Measurements from ENCODE around the gene OR6S1. TPM values are rescaled to one million over a fixed set of nuclear protein-coding genes. Genes with fewer than 3 reads are reported as not detected.
"Not testable (repeated sequence)": the region's sequence is repeated elsewhere in the genome, so short reads cannot be mapped to it uniquely, and the experiment has no call there.

The OR6S1 gene
- polyA plus RNA-seq, 1 of the 3 experiments (the other 2 are of a cell fraction), result not detected

- no peak overlapping the region for H3K27ac ChIP-seq (ENCODE audit: low read depth in 2 of 2, low read length in 1 of 2)
- no peaks in the 10 kb centered on the region for H3K9me2 ChIP-seq
- H3K4me2 ChIP-seq, result no peak overlapping the region
- H3K79me2 ChIP-seq (ENCODE audit: insufficient read depth), result no peaks in the 10 kb centered on the region
- H3K9me3 ChIP-seq, result no peaks in the 10 kb centered on the region
- no peak overlapping the region for H3K4me3 ChIP-seq (ENCODE audit: low read depth in 2 of 2, low read length in 1 of 2)
- H3K27me3 ChIP-seq (ENCODE audit: insufficient read depth), result peaks cover 6% of the 10 kb centered on the region; the same call in 1 of the 2 replicates
- H3K36me3 ChIP-seq (replicated peaks in 1 of 2; ENCODE audit: control insufficient read depth in 1 of 2, insufficient read depth in 2 of 2, low read length in 1 of 2), result no peaks in the 10 kb centered on the region
- no peak overlapping the region for H3K9ac ChIP-seq
- no peak overlapping the region for H2AFZ ChIP-seq (ENCODE audit: low read depth)
- TF ChIP-seq REST (IDR thresholded peaks at IDR 0.05; ENCODE audit: low read depth, low read length) (no peak), FOXM1 (IDR thresholded peaks at IDR 0.05; ENCODE audit: low read depth) (no peak)
- ChIA-PET POLR2A (no interaction called here), CTCF (interaction anchor here (1.2 kb wide), 1 partner anchor 13 kb away, joined by 4 read pairs; no protein-coding TSS in a partner anchor)
- H3F3A ChIP-seq (replicated peaks; ENCODE audit: insufficient read depth), result peaks cover 10% of the 10 kb centered on the region
- DNase-seq, result no peak
- 0 out of 2 replicates have a peak, but pooled peaks cover 2% of the 10 kb centered on the region for H4K20me1 ChIP-seq (ENCODE audit: insufficient read depth)
- WGBS (ENCODE audit: low lambda C conversion rate), result 52% methylated on average over 2 of the region's 2 CpGs
- peaks cover 0 to 2% of the 10 kb centered on the region in 2 experiments; a peak in 1 of 4 replicates for H3K4me1 ChIP-seq (ENCODE audit: control insufficient read depth in 1 of 2, insufficient read depth in 2 of 2, low read depth in 1 of 2, low read length in 1 of 2)
Measured at GRCh38 chr14:20620798-20621478, 20.6 kb downstream of the OR6S1 start.

- H3K9me3 ChIP-seq; H3K9me2 ChIP-seq; H3K4me3 ChIP-seq (ENCODE audit: low read depth in 2 of 2, low read length in 1 of 2); H3K79me2 ChIP-seq (ENCODE audit: insufficient read depth); H3K9ac ChIP-seq; H3K4me1 ChIP-seq (ENCODE audit: control insufficient read depth in 1 of 2, insufficient read depth in 2 of 2, low read depth in 1 of 2, low read length in 1 of 2); H3K27ac ChIP-seq (ENCODE audit: low read depth in 2 of 2, low read length in 1 of 2); H2AFZ ChIP-seq (ENCODE audit: low read depth); H4K20me1 ChIP-seq (ENCODE audit: insufficient read depth); H3K36me3 ChIP-seq (replicated peaks in 1 of 2; ENCODE audit: control insufficient read depth in 1 of 2, insufficient read depth in 2 of 2, low read length in 1 of 2); DNase-seq; POLR2A ChIA-PET; H3K27me3 ChIP-seq (ENCODE audit: insufficient read depth); H3K4me2 ChIP-seq; H3F3A ChIP-seq (replicated peaks; ENCODE audit: insufficient read depth); CTCF ChIA-PET: not testable (repeated sequence)
- 23% methylated on average over 6 of the region's 6 CpGs for WGBS (ENCODE audit: low lambda C conversion rate)
Measured at GRCh38 chr14:20619688-20620087, 21.8 kb downstream of the OR6S1 start.

GRCh38 chr14:20618271-20618749 lies 23.2 kb downstream of the OR6S1 start:
- Histone ChIP-seq H3K4me3 (ENCODE audit: low read depth in 2 of 2, low read length in 1 of 2) (no peak overlapping the region), H3K9me3 (no peaks in the 10 kb centered on the region), H3K36me3 (replicated peaks in 1 of 2; ENCODE audit: control insufficient read depth in 1 of 2, insufficient read depth in 2 of 2, low read length in 1 of 2) (no peaks in the 10 kb centered on the region), H3F3A (replicated peaks; ENCODE audit: insufficient read depth) (peaks cover 17% of the 10 kb centered on the region), H2AFZ (ENCODE audit: low read depth) (no peak overlapping the region), H3K9ac (no peak overlapping the region), H3K9me2 (no peaks in the 10 kb centered on the region), H3K4me1 (ENCODE audit: control insufficient read depth in 1 of 2, insufficient read depth in 2 of 2, low read depth in 1 of 2, low read length in 1 of 2) (no peaks in the 10 kb centered on the region; a peak in 2 of 4 replicates), H3K79me2 (ENCODE audit: insufficient read depth) (no peaks in the 10 kb centered on the region), H3K27ac (ENCODE audit: low read depth in 2 of 2, low read length in 1 of 2) (no peak overlapping the region), H4K20me1 (ENCODE audit: insufficient read depth) (no peaks in the 10 kb centered on the region), H3K4me2 (no peak overlapping the region), H3K27me3 (ENCODE audit: insufficient read depth) (peaks cover 6% of the 10 kb centered on the region; the same call in 1 of the 2 replicates)
- TF ChIP-seq NFIC (IDR thresholded peaks at IDR 0.05; ENCODE audit: borderline replicate concordance), result no peak
- POLR2A ChIA-PET, result no interaction called here
- no peak for DNase-seq
- CTCF ChIA-PET, result no interaction called here
- 11% methylated on average over 4 of the region's 4 CpGs for WGBS (ENCODE audit: low lambda C conversion rate)
